Naive thymus-derived CD8-positive, alpha-beta T cell (primary cell): ENCODE measurements around the gene PARVB. TPM values are rescaled to one million over a fixed set of nuclear protein-coding genes. Genes with fewer than 3 reads are reported as not detected.

Source experiments
- ATAC-seq, 2 donors: fragments of 150-1000 bp; cut with Tn5 transposase in 1 of 2; sonication (Bioruptor Pico), chemical (Tn5 transposase) in 1 of 2; 1 replicate in 1 of 2; 2 replicates in 1 of 2; pipeline ENCODE4 v1.10.0; 2021; ENCODE audit warnings: mild to moderate bottlenecking in 2 of 2, moderate library complexity in 2 of 2
- POLR2A ChIA-PET: fragments of 350-600 bp; sonication (Branson Sonifier 250); formaldehyde crosslinking; loops from one replicate; lab custom pipeline; 2021; ENCODE audit warnings: antibody characterized with exemption; lab: Charles Lee
- DNase-seq, 10 donors: peaks; one replicate each; pipeline versions ENCODE4 v3.0.0 to v3.0.0-alpha.2; 2020 to 2022
- H3K27ac Mint-ChIP-seq, 10 donors: one replicate each; pipeline ENCODE4 v1.8.0; 2020 to 2022; ENCODE audit warnings: mild to moderate bottlenecking in 10 of 10, mixed read lengths in 10 of 10, moderate library complexity in 4 of 10, inconsistent platforms in 1 of 10
- H3K27me3 Mint-ChIP-seq, 5 donors: one replicate each; pipeline ENCODE4 v1.8.0; 2021 to 2022; ENCODE audit warnings: mixed read lengths in 5 of 5
- H3K36me3 Mint-ChIP-seq, 3 donors: one replicate each; pipeline ENCODE4 v1.8.0; 2020 to 2022; ENCODE audit warnings: mixed read lengths in 3 of 3, mild to moderate bottlenecking in 2 of 3, inconsistent platforms in 1 of 3
- H3K4me1 Mint-ChIP-seq, 4 donors: one replicate each; pipeline ENCODE4 v1.8.0; 2021 to 2022; ENCODE audit warnings: mixed read lengths in 4 of 4
- H3K4me3 Mint-ChIP-seq, 10 donors: one replicate each; pipeline ENCODE4 v1.8.0; 2020 to 2022; ENCODE audit warnings: mild to moderate bottlenecking in 10 of 10, mixed read lengths in 10 of 10, moderate library complexity in 6 of 10, inconsistent platforms in 1 of 10
- H3K9me3 Mint-ChIP-seq, 9 donors: one replicate each; pipeline ENCODE4 v1.8.0; 2020 to 2022; ENCODE audit warnings: mixed read lengths in 9 of 9, mild to moderate bottlenecking in 3 of 9, inconsistent platforms in 1 of 9, moderate library complexity in 1 of 9
- polyA plus RNA-seq, 3 donors: library from polyadenylated mRNA; unstranded; fragments of 300-500 nt; fragmentation: Illumina TruSeq; gene quantifications; one replicate each; pipeline ENCODE4 v1.2.3, GENCODE V29; 2021
- total RNA-seq, 8 experiments: library from RNA in 2 of 8; stranded (reverse) in 2 of 8; gene quantifications; one replicate each; pipeline ENCODE4 v1.2.3 and lab custom pipeline; 2021 to 2026

The PARVB gene
- total and polyA plus RNA-seq, 5 experiments from 2014 or later: 0.91 to 7.0 (median 6.9) TPM; not detected in 2

GRCh38 chr22:44181912-44182587, 157.9 kb downstream of the PARVB start:
- ATAC-seq (peak; percentile 15), DNase-seq (peak in 3 of 10 donors; percentile 14 to 24 (median 23))
- H3K9me3 Mint-ChIP-seq: no peaks in the 10 kb centered on the region
- H3K4me3 Mint-ChIP-seq: peak overlapping the region; percentile 84 to 96 (median 92)
- POLR2A ChIA-PET: interaction anchor here (0.5 to 4.5 kb wide), 7 partner anchors 9 to 1191 kb away, joined by 3 to 27 read pairs (median 5); no protein-coding TSS in a partner anchor
- no peaks in the 10 kb centered on the region for H3K27me3 Mint-ChIP-seq
- H3K4me1 Mint-ChIP-seq: peaks cover 26 to 42% (median 38%) of the 10 kb centered on the region in 4 donors
- H3K36me3 Mint-ChIP-seq: peaks cover 0 to 16% (median 0%) of the 10 kb centered on the region in 3 donors
- H3K27ac Mint-ChIP-seq: peak overlapping the region; percentile 93 to 99 (median 96)

- H3K27ac Mint-ChIP-seq: peak overlapping the region; percentile 93 to 99 (median 96)
- H3K36me3 Mint-ChIP-seq: peaks cover 0 to 16% (median 0%) of the 10 kb centered on the region in 3 donors
- DNase-seq (peak; percentile 9 to 74 (median 38)), ATAC-seq (peak; percentile 24 to 38)
- POLR2A ChIA-PET: interaction anchor here (0.5 to 4.5 kb wide), 5 partner anchors 9 to 1191 kb away, joined by 3 to 27 read pairs (median 6); no protein-coding TSS in a partner anchor
- peaks cover 27 to 44% (median 39%) of the 10 kb centered on the region in 4 donors for H3K4me1 Mint-ChIP-seq
- H3K27me3 Mint-ChIP-seq: no peaks in the 10 kb centered on the region
- peak overlapping the region; percentile 84 to 96 (median 92) for H3K4me3 Mint-ChIP-seq
- no peaks in the 10 kb centered on the region for H3K9me3 Mint-ChIP-seq
Observed at GRCh38 chr22:44182588-44183286, 158.6 kb downstream of the PARVB start.

- POLR2A ChIA-PET: interaction anchor here (0.9 to 4.5 kb wide), 4 partner anchors 9 to 28 kb away, joined by 3 to 27 read pairs (median 10); no protein-coding TSS in a partner anchor
Observed at GRCh38 chr22:44183287-44183588, 159.1 kb downstream of the PARVB start.

GRCh38 chr22:44184006-44184405, 159.9 kb downstream of the PARVB start:
- DNase-seq: peak in 1 of 10 donors; percentile 21
- no peaks in the 10 kb centered on the region for H3K27me3 Mint-ChIP-seq
- H3K4me3 Mint-ChIP-seq: peak overlapping the region in 7 of 10 donors; percentile 15 to 94 (median 87)
- POLR2A ChIA-PET: interaction anchor here (4.5 kb wide), 1 partner anchor 8 kb away, joined by 27 read pairs; no protein-coding TSS in a partner anchor
- H3K9me3 Mint-ChIP-seq: no peaks in the 10 kb centered on the region
- peaks cover 30 to 44% (median 39%) of the 10 kb centered on the region in 4 donors for H3K4me1 Mint-ChIP-seq
- no peak for ATAC-seq
- peak overlapping the region in 6 of 10 donors; percentile 56 to 98 (median 94) for H3K27ac Mint-ChIP-seq
- peaks cover 0 to 16% (median 0%) of the 10 kb centered on the region in 3 donors for H3K36me3 Mint-ChIP-seq

More at GRCh38 chr22:44183287-44183588, 159.1 kb downstream of the PARVB start:
- H3K36me3 Mint-ChIP-seq: peaks cover 0 to 16% (median 0%) of the 10 kb centered on the region in 3 donors
- peak overlapping the region; percentile 84 to 96 (median 92) for H3K4me3 Mint-ChIP-seq
- ATAC-seq (no peak), DNase-seq (peak in 3 of 10 donors; percentile 8 to 63 (median 24))
- H3K27ac Mint-ChIP-seq: peak overlapping the region; percentile 93 to 99 (median 96)
- no peaks in the 10 kb centered on the region for H3K27me3 Mint-ChIP-seq
- H3K4me1 Mint-ChIP-seq: peaks cover 28 to 44% (median 39%) of the 10 kb centered on the region in 4 donors
- no peaks in the 10 kb centered on the region for H3K9me3 Mint-ChIP-seq

GRCh38 chr22:44185237-44186120, 161.4 kb downstream of the PARVB start:
- DNase-seq: peak in 1 of 10 donors; percentile 56
- Mint-ChIP-seq H3K27me3 (no peaks in the 10 kb centered on the region), H3K27ac (peak overlapping the region in 8 of 10 donors; percentile 57 to 80 (median 71)), H3K36me3 (peaks cover 0 to 16% (median 0%) of the 10 kb centered on the region in 3 donors), H3K4me1 (peaks cover 27 to 39% (median 38%) of the 10 kb centered on the region in 4 donors), H3K9me3 (no peaks in the 10 kb centered on the region), H3K4me3 (peak overlapping the region in 3 of 10 donors; percentile 45 to 69 (median 64))
- POLR2A ChIA-PET: no interaction called here
- no peak for ATAC-seq

GRCh38 chr22:44186121-44186510, 162.0 kb downstream of the PARVB start:
- ATAC-seq: no peak
- POLR2A ChIA-PET: no interaction called here
- Mint-ChIP-seq H3K27me3 (no peaks in the 10 kb centered on the region), H3K36me3 (peaks cover 0 to 16% (median 0%) of the 10 kb centered on the region in 3 donors), H3K4me1 (peaks cover 21 to 36% (median 34%) of the 10 kb centered on the region in 4 donors), H3K27ac (peak overlapping the region in 3 of 10 donors; percentile 12 to 25 (median 15)), H3K4me3 (no peak overlapping the region), H3K9me3 (no peaks in the 10 kb centered on the region)
- peak in 1 of 10 donors; percentile 11 for DNase-seq

GRCh38 chr22:44186737-44187136, 162.6 kb downstream of the PARVB start:
- peak overlapping the region in 1 of 10 donors; percentile 74 for H3K27ac Mint-ChIP-seq
- no peak for ATAC-seq
- H3K36me3 Mint-ChIP-seq: peaks cover 0 to 19% (median 0%) of the 10 kb centered on the region in 3 donors
- H3K27me3 Mint-ChIP-seq: no peaks in the 10 kb centered on the region
- peaks cover 21 to 42% (median 36%) of the 10 kb centered on the region in 4 donors for H3K4me1 Mint-ChIP-seq
- no peaks in the 10 kb centered on the region for H3K9me3 Mint-ChIP-seq
- no peak overlapping the region for H3K4me3 Mint-ChIP-seq
- POLR2A ChIA-PET: no interaction called here
- DNase-seq: peak in 1 of 10 donors; percentile 14

GRCh38 chr22:44187652-44188230, 163.6 kb downstream of the PARVB start:
- peak in 1 of 10 donors; percentile 37 for DNase-seq
- peak overlapping the region in 7 of 10 donors; percentile 2 to 83 (median 74) for H3K27ac Mint-ChIP-seq

GRCh38 chr22:44188316-44188715, 164.2 kb downstream of the PARVB start:
- Mint-ChIP-seq H3K4me1 (peaks cover 19 to 44% (median 39%) of the 10 kb centered on the region in 4 donors), H3K36me3 (peaks cover 0 to 20% (median 0%) of the 10 kb centered on the region in 3 donors), H3K27me3 (no peaks in the 10 kb centered on the region), H3K27ac (peak overlapping the region in 3 of 10 donors; percentile 73 to 77 (median 74)), H3K4me3 (no peak overlapping the region), H3K9me3 (no peaks in the 10 kb centered on the region)
- DNase-seq: peak in 1 of 10 donors; percentile 31
- ATAC-seq: no peak
- POLR2A ChIA-PET: no interaction called here

More at GRCh38 chr22:44187652-44188230, 163.6 kb downstream of the PARVB start:
- POLR2A ChIA-PET: no interaction called here
- Mint-ChIP-seq H3K4me3 (no peak overlapping the region), H3K9me3 (no peaks in the 10 kb centered on the region), H3K36me3 (peaks cover 0 to 19% (median 0%) of the 10 kb centered on the region in 3 donors), H3K27me3 (no peaks in the 10 kb centered on the region), H3K4me1 (peaks cover 16 to 42% (median 39%) of the 10 kb centered on the region in 4 donors)
- ATAC-seq: no peak

GRCh38 chr22:44188986-44189630, 165.0 kb downstream of the PARVB start:
- POLR2A ChIA-PET: no interaction called here
- Mint-ChIP-seq H3K27me3 (no peaks in the 10 kb centered on the region), H3K27ac (peak overlapping the region in 1 of 10 donors; percentile 13), H3K4me1 (peaks cover 21 to 44% (median 40%) of the 10 kb centered on the region in 4 donors), H3K36me3 (peaks cover 0 to 23% (median 0%) of the 10 kb centered on the region in 3 donors), H3K4me3 (no peak overlapping the region), H3K9me3 (no peaks in the 10 kb centered on the region)
- DNase-seq: peak in 1 of 10 donors; percentile 54
- ATAC-seq: no peak
